ENCODE data around the gene TRIO. TPM values are rescaled to one million over a fixed set of nuclear protein-coding genes. Genes with fewer than 3 reads are reported as not detected.

The TRIO gene
- total RNA-seq, 1 donor from 2014 or later: 89.8 TPM

- intact Hi-C loops (cut with DNase I): no loop called here
- DNase-seq (ENCODE audit: low spot score): no peak
Measured at GRCh38 chr5:14231890-14232289, 88.7 kb downstream of the TRIO start.

GRCh38 chr5:14234204-14234603 lies 91.1 kb downstream of the TRIO start:
- intact Hi-C loops (cut with DNase I): no loop called here
- no peak for DNase-seq (ENCODE audit: low spot score)

- intact Hi-C loops (cut with DNase I): no loop called here
- no peak for DNase-seq (ENCODE audit: low spot score)
Measured at GRCh38 chr5:14235872-14236271, 92.7 kb downstream of the TRIO start.

- DNase-seq (ENCODE audit: low spot score): no peak
- intact Hi-C loops (cut with DNase I): no loop called here
Measured at GRCh38 chr5:14236757-14237156, 93.6 kb downstream of the TRIO start.

- intact Hi-C loops (cut with DNase I): no loop called here
Measured at GRCh38 chr5:14237317-14238086, 94.4 kb downstream of the TRIO start.

GRCh38 chr5:14238272-14238671 lies 95.1 kb downstream of the TRIO start:
- intact Hi-C loops (cut with DNase I): no loop called here
- DNase-seq (ENCODE audit: low spot score): no peak

More at GRCh38 chr5:14237317-14238086, 94.4 kb downstream of the TRIO start:
- DNase-seq (ENCODE audit: low spot score): no peak

- intact Hi-C loops (cut with DNase I): no loop called here
- no peak for DNase-seq (ENCODE audit: low spot score)
Measured at GRCh38 chr5:14239404-14239803, 96.3 kb downstream of the TRIO start.

- intact Hi-C loops (cut with DNase I): no loop called here
- DNase-seq (ENCODE audit: low spot score): no peak
Measured at GRCh38 chr5:14239951-14240350, 96.8 kb downstream of the TRIO start.

- no peak for DNase-seq (ENCODE audit: low spot score)
- intact Hi-C loops (cut with DNase I): no loop called here
Measured at GRCh38 chr5:14240359-14240758, 97.2 kb downstream of the TRIO start.

- intact Hi-C loops (cut with DNase I): no loop called here
- no peak for DNase-seq (ENCODE audit: low spot score)
Measured at GRCh38 chr5:14241141-14241540, 98.0 kb downstream of the TRIO start.

- intact Hi-C loops (cut with DNase I): no loop called here
Measured at GRCh38 chr5:14242447-14242846, 99.3 kb downstream of the TRIO start.

GRCh38 chr5:14242871-14243383 lies 99.8 kb downstream of the TRIO start:
- intact Hi-C loops (cut with DNase I): no loop called here
- DNase-seq (ENCODE audit: low spot score): no peak

More at GRCh38 chr5:14242447-14242846, 99.3 kb downstream of the TRIO start:
- DNase-seq (ENCODE audit: low spot score): no peak

- intact Hi-C loops (cut with DNase I): no loop called here
- no peak for DNase-seq (ENCODE audit: low spot score)
Measured at GRCh38 chr5:14243766-14244165, 100.6 kb downstream of the TRIO start.

GRCh38 chr5:14244721-14245120 lies 101.6 kb downstream of the TRIO start:
- DNase-seq (ENCODE audit: low spot score): no peak
- intact Hi-C loops (cut with DNase I): no loop called here

GRCh38 chr5:14245132-14245925 lies 102.2 kb downstream of the TRIO start:
- intact Hi-C loops (cut with DNase I): no loop called here
- no peak for DNase-seq (ENCODE audit: low spot score)

- no peak for DNase-seq (ENCODE audit: low spot score)
- intact Hi-C loops (cut with DNase I): no loop called here
Measured at GRCh38 chr5:14246350-14247053, 103.4 kb downstream of the TRIO start.

- intact Hi-C loops (cut with DNase I): no loop called here
- no peak for DNase-seq (ENCODE audit: low spot score)
Measured at GRCh38 chr5:14247054-14247386, 103.9 kb downstream of the TRIO start.

- DNase-seq (ENCODE audit: low spot score): no peak
- intact Hi-C loops (cut with DNase I): no loop called here
Measured at GRCh38 chr5:14249258-14250082, 106.3 kb downstream of the TRIO start.

- intact Hi-C loops (cut with DNase I): no loop called here
- DNase-seq (ENCODE audit: low spot score): no peak
Measured at GRCh38 chr5:14250084-14250695, 107.0 kb downstream of the TRIO start.

Measured in cardiac septum (tissue), 1 donor.